Measurements from ENCODE around the gene NFE2L1. TPM values are rescaled to one million over a fixed set of nuclear protein-coding genes. Genes with fewer than 3 reads are reported as not detected.

The NFE2L1 gene
- total and polyA plus RNA-seq, 2 of the 8 experiments (the other 6 are each of a cell fraction or from before 2014, with no cell fraction given), result 140 to 143 TPM

- TF ChIP-seq ATF2 (IDR thresholded peaks at IDR 0.05; ENCODE audit: low read length), result no peak
- no peak for TF ChIP-seq SRF (IDR thresholded peaks at IDR 0.05; ENCODE audit: low read depth, low read length)
- no peak for TF ChIP-seq CREB1 (IDR thresholded peaks at IDR 0.05)
Measured at GRCh38 chr17:48104440-48104839, 56.3 kb downstream of the NFE2L1 start (continued).

Measured in H1 (cell line).